NOMO-1 treated with DMSO at 0.1 percent for 48 hours (cell line): ENCODE measurements around the gene CDH13.

Source experiments
- DNase-seq: peaks from one replicate; lab custom pipeline; 2025; ENCODE audit not compliant: unreplicated experiment; lab: John Stamatoyannopoulos, UW

The CDH13 gene

DNA sequence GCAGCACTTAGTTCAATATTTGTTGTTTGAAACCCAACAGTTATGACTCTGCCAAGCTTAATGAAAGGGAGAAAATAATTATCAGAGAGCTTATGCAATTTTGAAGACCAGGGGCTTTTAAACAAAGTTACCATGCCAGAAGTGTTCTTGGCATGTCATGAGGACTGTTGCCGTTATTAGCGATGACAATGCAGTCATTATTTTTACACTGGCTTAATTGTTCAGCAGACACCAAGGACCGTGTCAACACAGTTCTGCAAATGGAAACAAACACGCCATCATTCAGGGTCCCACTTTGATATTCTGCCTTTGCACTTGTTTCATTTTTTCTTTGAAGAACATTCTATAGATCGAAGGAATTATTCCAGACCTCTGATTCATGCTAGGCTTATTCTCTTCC lies 518.5 kb downstream of the CDH13 start:
- DNase-seq = no peak

DNA sequence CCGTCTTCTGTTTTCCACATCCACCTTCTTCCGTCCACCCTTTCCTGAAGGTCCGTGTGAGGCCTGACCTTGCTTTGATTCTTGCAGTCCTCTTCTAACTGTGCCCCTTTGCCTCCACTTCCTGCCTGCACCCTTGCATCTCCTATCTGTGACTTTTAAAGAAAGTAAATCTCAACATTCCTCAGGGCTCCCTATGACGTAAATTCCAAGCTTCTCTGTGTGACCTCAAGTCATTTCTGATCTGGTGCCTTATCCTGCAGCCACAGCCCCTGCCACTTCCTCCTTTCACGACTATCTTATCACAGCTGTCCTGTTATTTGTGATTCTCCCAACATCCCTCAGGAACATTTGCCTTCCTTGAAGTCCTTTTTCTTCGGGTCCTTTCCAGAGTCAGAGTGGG lies 520.5 kb downstream of the CDH13 start:
- DNase-seq = no peak

DNA sequence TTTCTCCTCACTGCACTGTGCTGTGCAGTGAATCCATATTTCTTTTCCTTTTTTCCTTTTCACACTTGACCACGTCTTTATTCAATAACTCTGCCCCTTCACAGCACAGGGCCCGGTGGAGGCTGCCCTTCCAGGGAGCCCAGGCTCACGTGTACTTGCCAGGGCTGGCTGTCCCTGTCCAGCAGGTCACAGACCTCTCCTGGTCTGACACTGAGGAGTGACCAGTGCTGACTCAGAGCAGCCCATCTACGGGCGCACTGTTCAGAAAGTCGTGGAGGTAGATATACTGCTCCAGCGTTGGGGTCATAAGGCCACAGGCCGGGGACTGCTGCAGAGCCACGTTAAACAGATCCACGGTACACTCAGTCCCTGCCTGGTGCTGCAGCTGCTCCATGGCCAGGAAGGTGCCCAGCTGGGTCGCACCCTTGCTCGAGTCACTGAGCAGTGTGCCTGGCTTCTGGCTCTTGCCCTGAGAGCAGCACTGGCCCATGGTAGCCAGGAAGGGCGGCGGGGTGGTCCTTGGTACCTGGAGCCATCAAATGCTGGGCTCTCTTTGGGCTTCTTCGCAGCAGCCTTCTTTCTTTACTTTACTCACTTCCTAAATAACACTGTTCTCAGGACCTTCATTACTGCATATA lies 531.7 kb downstream of the CDH13 start:
- DNase-seq = no peak

DNA sequence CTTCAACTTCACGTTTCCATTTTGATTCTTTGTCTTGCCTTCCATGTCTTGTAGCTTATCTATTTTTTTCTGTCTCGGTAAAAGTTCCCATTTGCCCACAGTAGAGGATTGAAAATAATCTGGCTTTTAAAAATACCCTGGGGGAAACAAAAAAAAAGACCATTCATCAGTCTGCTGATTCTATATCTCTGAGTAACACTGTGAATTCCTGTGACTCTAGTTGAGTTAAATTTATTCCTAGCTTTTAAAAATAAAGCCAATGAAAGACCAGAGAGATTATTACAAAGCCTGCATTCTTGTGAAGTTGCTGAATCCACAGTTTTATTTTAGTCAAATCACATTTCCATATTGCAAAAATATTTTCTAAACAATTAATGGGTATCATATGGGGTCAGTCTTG lies 532.3 kb downstream of the CDH13 start:
- DNase-seq = no peak

DNA sequence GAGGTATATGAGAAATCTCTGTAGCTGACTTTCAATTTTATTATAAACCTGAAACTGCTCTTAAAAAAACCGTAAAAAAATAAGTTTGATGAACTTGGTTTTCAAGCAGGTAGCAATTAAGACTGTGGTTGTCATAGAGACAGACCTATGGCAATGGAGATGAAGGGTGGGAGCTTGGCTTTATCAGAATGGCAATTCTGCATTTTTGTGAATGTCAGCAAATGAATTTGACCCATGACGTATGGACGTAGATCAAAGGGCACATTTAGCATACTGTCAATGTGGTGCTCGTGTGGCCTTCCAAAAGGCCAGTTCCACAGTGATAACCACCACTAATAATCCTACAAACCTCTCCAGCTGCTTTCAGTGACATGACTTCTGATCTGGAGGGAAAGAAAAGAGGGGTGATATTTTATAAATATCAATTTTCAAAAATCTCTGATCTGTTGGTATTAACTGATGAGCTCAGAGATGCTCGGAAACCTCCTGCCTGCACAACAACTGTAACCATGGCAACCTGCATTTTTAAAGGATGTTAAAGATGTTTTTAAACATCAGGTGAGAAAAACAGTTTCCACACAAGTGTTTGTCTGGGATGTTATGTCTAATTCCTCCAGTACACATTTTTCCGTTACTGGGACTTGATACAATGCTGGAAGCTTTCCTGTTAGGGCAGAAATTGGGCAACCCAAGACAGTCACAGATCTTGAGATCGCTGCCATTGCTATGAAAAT lies 533.7 kb downstream of the CDH13 start:
- DNase-seq = no peak

DNA sequence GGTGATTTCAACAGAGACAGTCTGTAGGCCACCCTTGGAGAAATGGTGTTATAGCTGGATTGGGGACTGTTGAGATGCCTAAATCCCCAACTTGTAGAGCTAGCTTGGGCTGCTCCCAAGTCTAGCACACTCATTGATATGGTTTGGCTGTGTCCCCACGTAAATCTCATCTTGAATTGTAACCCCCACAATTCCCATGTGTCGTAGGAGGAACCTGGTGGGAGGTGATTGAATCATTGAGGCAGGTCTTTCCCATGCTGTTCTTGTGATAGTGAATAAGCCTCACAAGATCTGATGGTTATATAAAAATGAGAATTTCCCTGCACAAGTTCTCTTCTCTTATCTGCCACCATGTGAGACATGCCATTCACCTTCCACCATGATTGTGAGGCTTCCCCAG lies 536.0 kb downstream of the CDH13 start:
- no peak for DNase-seq

DNA sequence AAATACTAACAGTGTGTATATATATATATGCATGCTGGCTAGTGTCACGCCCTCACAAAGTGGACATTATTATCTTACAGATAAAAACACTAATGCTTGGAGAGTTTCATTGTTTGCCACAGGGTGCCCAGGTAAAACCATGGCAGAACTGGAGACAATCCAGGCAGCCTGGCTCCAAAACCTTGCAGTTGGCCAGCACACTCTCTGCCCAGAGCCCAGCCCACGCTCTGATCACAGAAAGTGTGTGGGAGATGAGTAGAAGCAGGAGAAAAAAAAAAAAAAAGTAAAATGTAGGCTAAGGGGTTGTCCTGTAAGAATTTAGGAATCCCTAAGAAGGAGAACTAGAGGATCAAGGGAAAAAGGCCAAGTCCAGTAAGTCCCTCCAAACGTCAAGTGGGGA lies 538.0 kb downstream of the CDH13 start:
- DNase-seq = no peak

DNA sequence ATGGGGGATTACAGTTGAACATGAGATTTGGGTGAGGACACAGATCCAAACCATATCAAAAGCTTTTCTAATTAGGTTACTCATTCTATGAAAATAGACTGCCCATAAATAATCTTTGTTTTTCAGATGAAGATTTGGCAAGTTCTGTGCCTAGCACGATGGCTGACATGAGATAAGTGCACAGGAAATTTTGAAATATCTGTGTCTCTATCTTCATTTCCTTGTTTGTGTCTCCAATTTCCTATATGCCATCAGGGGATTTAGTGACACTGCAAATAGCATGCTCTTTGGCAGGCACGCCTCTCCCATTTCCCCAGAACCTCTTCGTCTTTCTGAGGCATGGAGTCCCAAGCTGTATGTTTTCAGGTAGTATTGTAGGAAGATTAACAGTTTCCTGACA lies 544.6 kb downstream of the CDH13 start:
- DNase-seq = peak; percentile 1

DNA sequence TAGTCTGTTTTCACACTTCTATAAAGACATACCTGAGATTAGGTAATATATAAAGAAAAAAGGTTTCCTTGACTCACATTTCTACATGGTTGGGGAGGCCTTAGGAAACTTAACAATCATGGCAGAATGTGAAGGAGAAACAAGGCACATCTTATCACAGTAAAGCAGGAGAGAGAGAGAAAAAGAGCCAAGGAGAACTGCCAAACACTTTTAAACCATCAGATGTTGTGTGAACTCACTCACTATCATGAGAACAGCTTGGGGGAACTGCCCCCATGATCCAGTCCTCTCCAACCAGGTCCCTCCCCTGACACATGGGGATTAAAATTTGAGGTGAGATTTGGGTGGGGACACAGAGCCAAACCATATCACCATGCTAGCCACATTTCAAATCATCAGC lies 547.9 kb downstream of the CDH13 start:
- DNase-seq = no peak

DNA sequence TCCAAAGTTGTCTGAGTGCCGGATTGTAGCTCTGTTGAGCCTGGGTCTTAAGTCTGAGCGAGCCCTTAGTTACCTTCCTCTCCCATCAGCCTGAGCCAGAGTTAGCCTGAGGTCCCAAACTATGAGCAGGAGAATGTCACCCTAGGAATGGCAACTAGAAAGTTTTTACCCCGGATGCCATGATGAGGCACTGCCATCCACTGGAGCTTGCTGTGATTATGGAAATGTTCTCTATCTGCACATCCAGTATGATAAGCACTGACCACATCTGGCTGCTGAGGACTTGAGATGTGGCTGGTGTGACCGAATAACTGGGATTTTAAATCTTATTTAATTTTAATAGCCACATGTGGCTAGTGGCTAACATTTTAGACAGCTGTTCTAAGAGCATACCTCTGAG lies 550.0 kb downstream of the CDH13 start:
- no peak for DNase-seq

DNA sequence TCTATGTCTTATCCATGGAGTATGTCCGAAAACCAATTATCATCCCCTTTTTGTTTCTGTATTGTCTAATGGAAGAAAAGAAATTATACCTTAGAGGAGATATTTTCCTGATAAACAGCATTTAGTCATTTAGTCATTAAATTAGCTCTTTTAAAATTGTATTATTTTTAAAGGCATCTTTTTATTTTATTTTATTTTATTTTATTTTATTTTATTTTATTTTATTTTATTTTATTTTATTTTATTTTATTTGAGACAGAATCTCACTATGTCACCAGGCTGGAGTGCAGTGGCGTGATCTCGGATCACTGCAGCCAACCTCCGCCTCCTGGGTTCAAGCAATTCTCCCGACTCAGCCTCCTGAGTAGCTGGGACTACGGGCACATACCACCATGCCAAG lies 559.1 kb downstream of the CDH13 start:
- DNase-seq = no peak

DNA sequence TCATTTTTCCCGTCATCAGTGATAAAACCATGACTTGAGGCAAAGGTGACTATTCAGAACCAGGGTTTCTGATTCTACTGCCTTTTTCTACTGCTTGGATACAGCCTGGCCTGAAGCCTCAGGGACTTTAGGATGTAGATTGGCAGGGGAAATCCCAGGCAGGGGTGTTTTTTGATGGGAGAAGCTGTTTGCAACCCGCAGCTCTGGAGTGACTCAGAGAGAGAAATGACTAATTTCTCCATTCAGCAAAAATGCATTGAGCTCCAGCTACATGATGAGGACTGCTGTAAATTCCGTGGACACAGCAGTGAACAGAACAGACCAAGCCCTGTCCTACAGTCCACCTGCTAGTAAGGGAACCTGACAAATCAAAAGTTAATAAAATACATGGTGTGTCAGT lies 560.6 kb downstream of the CDH13 start:
- no peak for DNase-seq

DNA sequence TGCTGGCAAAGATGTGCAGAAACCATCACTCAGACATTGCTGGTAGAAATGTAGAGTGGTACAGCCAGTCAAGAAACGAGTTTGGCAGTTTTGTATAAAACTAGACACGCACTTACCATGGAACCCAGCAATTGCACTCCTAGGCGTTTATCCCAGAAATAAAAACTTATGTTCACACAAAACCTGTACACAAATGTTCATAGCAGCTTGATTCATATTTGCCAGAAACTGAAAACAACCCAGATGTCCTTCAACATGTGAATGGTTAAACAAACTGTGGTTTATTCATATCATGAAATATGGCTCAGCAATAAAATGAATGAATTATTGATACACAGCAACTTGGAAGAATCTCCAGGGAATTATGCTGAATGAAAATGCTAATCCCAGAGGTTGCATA lies 570.0 kb downstream of the CDH13 start:
- DNase-seq = no peak

DNA sequence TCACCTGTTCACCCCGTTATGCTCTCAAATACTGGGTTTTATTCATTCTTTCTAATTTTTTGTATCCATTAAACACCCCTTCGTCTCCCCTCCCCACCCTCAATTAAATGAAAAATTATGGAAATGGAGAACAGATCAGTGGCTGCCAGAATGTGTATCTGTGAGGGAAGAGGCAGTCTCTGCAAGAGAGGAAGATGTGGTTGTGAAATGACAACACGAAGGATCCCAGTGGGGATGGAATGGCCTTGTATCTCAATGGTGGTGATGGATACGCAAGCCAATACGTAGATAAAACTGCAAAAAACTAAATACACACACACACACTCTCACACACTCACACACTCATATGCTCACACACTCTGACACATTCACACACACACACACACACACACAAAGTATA lies 570.7 kb downstream of the CDH13 start:
- no peak for DNase-seq

DNA sequence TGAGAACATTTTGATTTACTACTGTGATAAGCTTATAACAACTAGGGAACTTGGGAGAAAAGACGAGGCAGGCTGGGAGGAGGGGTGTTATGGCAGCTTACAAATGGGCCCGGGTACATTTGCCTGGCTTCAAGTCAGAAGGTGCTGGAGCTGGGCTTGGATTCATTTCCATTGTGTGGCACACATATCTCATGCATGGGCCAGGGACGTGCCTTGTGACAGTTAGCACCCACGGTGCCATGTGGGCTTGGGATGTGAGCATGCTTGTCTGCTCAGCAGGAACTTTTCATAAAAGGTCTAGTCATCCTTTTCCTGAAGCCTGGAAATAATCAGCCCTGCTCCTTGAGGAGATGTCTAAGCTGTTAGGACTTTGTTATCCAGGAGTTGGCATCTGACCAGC lies 572.2 kb downstream of the CDH13 start:
- no peak for DNase-seq

DNA sequence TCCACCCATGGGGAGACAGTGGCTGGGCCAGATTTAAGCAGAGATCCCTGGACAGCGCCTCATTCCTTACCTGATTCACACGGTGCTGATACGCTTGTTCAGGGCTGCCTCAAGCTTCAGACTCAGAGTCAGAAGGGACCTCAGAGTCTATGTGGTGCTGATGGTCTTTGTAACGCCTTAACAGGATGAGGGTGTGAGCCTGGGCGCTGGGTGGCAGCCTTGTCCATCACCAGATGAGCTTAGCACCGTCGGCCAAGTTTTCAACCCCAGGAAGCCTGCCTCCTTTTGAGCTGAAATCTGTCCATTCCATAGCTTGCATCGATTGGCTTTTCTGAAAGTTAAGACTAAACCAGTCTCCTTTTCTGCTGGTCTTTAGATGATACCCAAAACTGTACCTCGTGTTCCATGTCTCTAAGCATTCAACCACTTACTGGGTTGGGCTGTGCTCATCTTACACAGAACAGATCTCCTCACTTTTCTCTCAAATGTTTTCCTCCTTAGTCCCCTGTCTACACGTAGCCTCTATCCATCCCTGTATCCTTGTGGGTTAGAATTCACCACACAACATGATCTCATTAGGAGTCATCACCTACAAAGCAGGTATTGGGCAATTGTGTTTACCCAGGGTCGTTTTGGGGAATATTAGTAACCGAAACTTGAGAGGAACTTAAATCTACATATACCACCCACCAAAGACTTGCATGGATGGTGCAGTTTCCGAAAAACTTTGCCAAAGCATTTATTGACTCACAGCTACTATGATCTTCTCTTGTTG lies 573.4 kb downstream of the CDH13 start:
- DNase-seq = no peak

DNA sequence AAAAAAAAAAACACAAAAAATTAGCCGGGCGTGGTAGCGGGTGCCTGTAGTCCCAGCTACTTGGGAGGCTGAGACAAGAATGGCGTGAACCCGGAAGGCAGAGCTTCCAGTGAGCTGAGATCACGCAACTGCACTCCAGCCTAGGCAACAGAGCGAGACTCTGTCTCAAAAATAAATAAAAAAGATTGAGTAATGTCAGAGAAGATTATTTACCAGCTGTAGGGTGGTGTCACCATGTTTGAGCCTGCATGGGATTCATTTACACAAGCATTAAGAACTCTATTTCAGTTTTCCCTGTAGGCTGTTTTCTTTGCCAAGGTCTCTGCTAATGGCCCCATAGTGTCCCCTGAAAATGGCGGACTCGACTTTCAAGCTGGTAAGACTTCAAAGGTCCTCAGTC lies 575.0 kb downstream of the CDH13 start:
- no peak for DNase-seq

DNA sequence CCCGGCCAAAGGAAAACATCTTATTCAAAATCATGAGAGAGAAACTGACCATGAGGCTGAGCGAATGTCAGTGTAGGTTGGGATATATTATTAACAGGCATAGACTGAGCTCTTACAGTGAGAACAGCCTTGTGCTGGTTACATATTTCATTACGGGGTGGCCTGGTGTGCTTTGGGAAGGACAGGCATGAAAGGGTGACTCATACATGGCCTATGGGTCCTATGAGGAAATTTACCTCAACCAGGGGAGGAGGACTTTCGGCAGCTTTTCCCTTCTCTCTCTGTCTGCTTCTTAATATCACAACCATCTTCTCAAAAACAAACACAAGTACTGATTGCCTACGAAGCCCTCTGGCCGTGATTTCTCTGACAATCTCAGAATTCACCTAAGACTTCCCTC lies 579.1 kb downstream of the CDH13 start:
- DNase-seq = no peak

DNA sequence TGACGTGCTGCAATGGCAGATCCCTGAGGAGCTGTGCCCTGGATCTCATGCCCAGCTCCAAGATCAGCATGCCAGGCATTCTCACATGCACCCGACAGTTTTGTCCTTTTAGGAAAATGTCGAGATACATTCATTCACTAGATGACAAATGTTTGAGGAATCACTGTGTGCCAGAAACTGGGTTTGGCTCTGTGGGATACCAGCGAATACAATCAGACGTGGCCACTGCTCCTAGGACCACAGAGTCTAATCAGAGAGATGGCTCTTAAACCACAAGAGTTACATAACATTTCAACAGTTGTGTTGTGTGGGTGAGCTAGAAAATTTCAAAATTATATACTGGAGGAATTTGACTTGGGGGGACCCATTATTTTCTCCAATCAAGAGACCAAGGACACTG lies 579.7 kb downstream of the CDH13 start:
- DNase-seq = no peak

DNA sequence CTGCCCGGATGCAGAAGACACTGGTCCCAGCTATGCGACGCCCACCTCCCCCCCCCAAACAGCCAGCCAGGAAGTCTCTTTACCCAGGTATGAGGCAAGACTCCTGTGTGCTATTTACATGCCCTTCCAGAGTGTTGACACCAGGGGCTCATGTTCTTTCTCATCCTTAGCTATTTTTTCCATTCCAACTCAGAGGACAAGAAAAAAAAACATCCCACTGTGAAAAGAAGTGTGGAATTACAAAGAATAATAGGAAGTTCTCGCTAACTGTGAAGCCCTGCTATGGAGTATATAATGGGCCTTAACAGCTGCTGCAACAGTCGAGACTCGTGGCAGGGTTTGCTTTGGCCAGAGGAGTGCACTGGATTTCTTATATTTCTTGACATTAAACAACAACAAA lies 584.9 kb downstream of the CDH13 start:
- no peak for DNase-seq

DNA sequence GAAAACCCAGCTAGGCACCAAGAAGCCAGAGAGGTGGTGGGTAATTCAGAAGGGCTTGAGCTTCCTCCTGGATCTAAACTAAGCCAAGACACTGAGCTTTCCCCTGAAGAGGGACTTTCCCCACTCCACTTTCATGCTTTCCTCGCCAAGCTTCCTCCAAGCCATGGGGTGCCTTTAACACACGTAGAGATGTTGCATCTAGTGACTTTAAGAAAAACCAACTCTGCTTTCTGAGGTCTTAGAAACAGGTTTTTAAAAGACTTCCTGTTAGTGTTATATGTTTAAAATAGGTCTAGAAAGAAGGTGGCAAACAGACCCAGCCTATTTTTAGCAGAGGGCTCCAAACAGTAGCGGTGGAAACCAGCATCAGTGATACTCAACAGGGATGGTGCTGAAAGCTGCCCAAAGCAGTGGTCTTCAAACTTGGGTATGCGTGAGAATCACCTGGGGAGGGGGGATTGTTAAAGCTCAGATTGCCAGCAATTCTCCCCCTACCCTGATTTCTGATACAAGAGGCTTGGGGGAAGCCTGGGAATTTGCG lies 585.6 kb downstream of the CDH13 start:
- no peak for DNase-seq

DNA sequence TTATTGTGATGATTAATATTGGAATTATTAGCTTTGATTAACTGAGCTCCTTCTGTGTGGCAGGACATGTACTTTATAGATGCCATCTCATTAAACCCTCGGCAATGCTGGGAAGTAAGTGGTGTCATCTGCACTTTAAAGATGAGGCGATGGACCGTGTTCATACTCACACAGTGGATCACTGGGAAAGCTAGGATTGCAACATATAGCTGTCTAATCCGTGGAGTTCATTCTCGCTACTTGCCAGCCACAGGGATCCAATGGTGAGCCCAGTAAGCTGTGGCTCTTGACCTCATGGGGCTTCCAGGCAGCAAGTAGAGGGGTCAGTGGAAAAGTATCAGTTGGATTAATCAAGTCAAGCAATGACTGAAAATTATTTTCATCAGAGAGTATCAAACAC lies 587.9 kb downstream of the CDH13 start:
- no peak for DNase-seq
